Activated CD4-positive, alpha-beta T cell treated with anti-CD3 and anti-CD28 coated beads for 36 hours (primary cell): ENCODE data around the gene PGGHG. TPM values are rescaled to one million over a fixed set of nuclear protein-coding genes. Genes with fewer than 3 reads are reported as not detected.
A peak's percentile ranks its signal among the peaks of the same experiment; 100 is the strongest.

ENCODE experiments used
- ATAC-seq: fragments of 200-7000 bp; cut with Tn5 transposase; one replicate; pipeline ENCODE4 v1.10.0; 2021; ENCODE audit warnings: mild to moderate bottlenecking, moderate library complexity
- CTCF ChIA-PET: fragments of 350-600 bp; sonication (Branson Sonifier 250); formaldehyde crosslinking; loops from one replicate; lab custom pipeline; 2021; ENCODE audit warnings: antibody characterized with exemption; lab: Charles Lee
- POLR2A ChIA-PET: fragments of 350-600 bp; sonication (Branson Sonifier 250); formaldehyde crosslinking; loops from one replicate; lab custom pipeline; 2021; ENCODE audit warnings: antibody characterized with exemption, inconsistent platforms; lab: Charles Lee
- DNase-seq: peaks from one replicate; pipeline ENCODE4 v3.0.0-alpha.2; 2020
- H3K27ac Mint-ChIP-seq: one replicate; pipeline ENCODE4 v1.8.0; 2021; ENCODE audit warnings: mixed read lengths
- H3K27me3 Mint-ChIP-seq: one replicate; pipeline ENCODE4 v1.8.0; 2021; ENCODE audit warnings: mixed read lengths
- H3K36me3 Mint-ChIP-seq: one replicate; pipeline ENCODE4 v1.8.0; 2021; ENCODE audit warnings: low read depth, mixed read lengths
- H3K4me1 Mint-ChIP-seq: one replicate; pipeline ENCODE4 v1.8.0; 2021; ENCODE audit warnings: mixed read lengths
- H3K4me3 Mint-ChIP-seq: one replicate; pipeline ENCODE4 v1.8.0; 2021; ENCODE audit warnings: mild to moderate bottlenecking, moderate library complexity, mixed read lengths
- H3K9me3 Mint-ChIP-seq: one replicate; pipeline ENCODE4 v1.8.0; 2021; ENCODE audit warnings: low read depth, mixed read lengths
- intact Hi-C, 2 experiments: fragments of 100-400 bp; cut with DNase I in 1 of 2; cut with micrococcal nuclease in 1 of 2; formaldehyde crosslinking; loops; one replicate each; pipeline versions ENCODE4 v1.14.2 to v1.15.1; 2022 to 2024; cut with DNase I, micrococcal nuclease
- total RNA-seq, 2 experiments: library from RNA; stranded (reverse); gene quantifications; one replicate each; pipeline ENCODE4 v1.2.3, GENCODE V29; 2021

Gene PGGHG
- total RNA-seq, 2 experiments from 2014 or later, result 73.4 to 82.3 TPM

GRCh38 chr11:293271-293851, 4.4 kb downstream of the PGGHG start:
- ATAC-seq, result no peak
- Mint-ChIP-seq H3K36me3 (peaks cover 10% of the 10 kb centered on the region), H3K27ac (no peak overlapping the region), H3K27me3 (no peaks in the 10 kb centered on the region), H3K4me1 (peaks cover 17% of the 10 kb centered on the region), H3K9me3 (no peaks in the 10 kb centered on the region), H3K4me3 (no peak overlapping the region)
- intact Hi-C loops, result no loop called here
- peak; percentile 9 for DNase-seq
- ChIA-PET CTCF (interaction anchor here (0.7 to 0.8 kb wide), 3 partner anchors 24 to 32 kb away, joined by 3 to 4 read pairs (median 3); no protein-coding TSS in a partner anchor), POLR2A (no interaction called here)

GRCh38 chr11:293852-294661, 5.1 kb downstream of the PGGHG start:
- intact Hi-C loops, result no loop called here
- Mint-ChIP-seq H3K27me3 (no peaks in the 10 kb centered on the region), H3K4me3 (no peak overlapping the region), H3K9me3 (no peaks in the 10 kb centered on the region), H3K27ac (no peak overlapping the region), H3K4me1 (peaks cover 17% of the 10 kb centered on the region), H3K36me3 (peaks cover 9% of the 10 kb centered on the region)
- ChIA-PET POLR2A (no interaction called here), CTCF (interaction anchor here (0.6 to 1.5 kb wide), 4 partner anchors 12 to 65 kb away, joined by 3 to 9 read pairs (median 3); no protein-coding TSS in a partner anchor)
- ATAC-seq (no peak), DNase-seq (peak; percentile 6)

- intact Hi-C loops, result no loop called here
- no peak overlapping the region for H3K4me3 Mint-ChIP-seq
- peaks cover 9% of the 10 kb centered on the region for H3K36me3 Mint-ChIP-seq
- no peaks in the 10 kb centered on the region for H3K9me3 Mint-ChIP-seq
- H3K27me3 Mint-ChIP-seq, result no peaks in the 10 kb centered on the region
- CTCF ChIA-PET, result interaction anchor here (0.6 to 1.5 kb wide), 2 partner anchors 11 to 66 kb away, joined by 3 to 9 read pairs; no protein-coding TSS in a partner anchor
- ATAC-seq, result no peak
- peak; percentile 8 for DNase-seq
- H3K4me1 Mint-ChIP-seq, result peaks cover 13% of the 10 kb centered on the region
- H3K27ac Mint-ChIP-seq, result no peak overlapping the region
- POLR2A ChIA-PET, result no interaction called here
These were observed 5.9 kb downstream of the PGGHG start for GRCh38 chr11:294780-295179.

GRCh38 chr11:295351-296170, 6.6 kb downstream of the PGGHG start:
- DNase-seq (peak; percentile 8), ATAC-seq (no peak)
- Mint-ChIP-seq H3K27me3 (no peaks in the 10 kb centered on the region), H3K9me3 (no peaks in the 10 kb centered on the region), H3K36me3 (peaks cover 9% of the 10 kb centered on the region), H3K4me1 (peaks cover 11% of the 10 kb centered on the region), H3K4me3 (no peak overlapping the region), H3K27ac (no peak overlapping the region)
- ChIA-PET POLR2A (no interaction called here), CTCF (interaction anchor here (0.6 to 1.5 kb wide), 3 partner anchors 10 to 15 kb away, joined by 3 to 9 read pairs (median 4); no protein-coding TSS in a partner anchor)
- intact Hi-C loops, result no loop called here

GRCh38 chr11:296171-297050, 7.5 kb downstream of the PGGHG start:
- ChIA-PET CTCF (interaction anchor here (0.6 to 0.7 kb wide), 2 partner anchors 15 to 16 kb away, joined by 3 to 4 read pairs; no protein-coding TSS in a partner anchor), POLR2A (no interaction called here)
- intact Hi-C loops, result no loop called here
- no peak for ATAC-seq
- DNase-seq, result peak; percentile 5
- no peak overlapping the region for H3K4me3 Mint-ChIP-seq
- peaks cover 5% of the 10 kb centered on the region for H3K4me1 Mint-ChIP-seq
- no peak overlapping the region for H3K27ac Mint-ChIP-seq
- H3K27me3 Mint-ChIP-seq, result no peaks in the 10 kb centered on the region
- H3K9me3 Mint-ChIP-seq, result no peaks in the 10 kb centered on the region
- peaks cover 2% of the 10 kb centered on the region for H3K36me3 Mint-ChIP-seq

- ChIA-PET CTCF (no interaction called here), POLR2A (no interaction called here)
- intact Hi-C loops, result no loop called here
- H3K27me3 Mint-ChIP-seq, result no peaks in the 10 kb centered on the region
- ATAC-seq (peak; percentile 28), DNase-seq (peak; percentile 12)
- no peak overlapping the region for H3K27ac Mint-ChIP-seq
- H3K36me3 Mint-ChIP-seq, result no peaks in the 10 kb centered on the region
- H3K4me1 Mint-ChIP-seq, result peaks cover 5% of the 10 kb centered on the region
- no peaks in the 10 kb centered on the region for H3K9me3 Mint-ChIP-seq
- no peak overlapping the region for H3K4me3 Mint-ChIP-seq
These were observed 8.2 kb downstream of the PGGHG start for GRCh38 chr11:297051-297585.

GRCh38 chr11:297586-298405, 8.9 kb downstream of the PGGHG start:
- Mint-ChIP-seq H3K27me3 (no peaks in the 10 kb centered on the region), H3K4me3 (no peak overlapping the region), H3K36me3 (no peaks in the 10 kb centered on the region), H3K27ac (peak overlapping the region; percentile 60), H3K9me3 (no peaks in the 10 kb centered on the region), H3K4me1 (peaks cover 7% of the 10 kb centered on the region)
- DNase-seq, result peak; percentile 26
- POLR2A ChIA-PET, result no interaction called here
- intact Hi-C loops, result no loop called here
- peak; percentile 41 for ATAC-seq
- CTCF ChIA-PET, result no interaction called here

GRCh38 chr11:298406-299065, 9.6 kb downstream of the PGGHG start:
- H3K4me1 Mint-ChIP-seq, result peaks cover 9% of the 10 kb centered on the region
- intact Hi-C loops, result no loop called here
- ChIA-PET CTCF (no interaction called here), POLR2A (no interaction called here)
- H3K27ac Mint-ChIP-seq, result no peak overlapping the region
- H3K36me3 Mint-ChIP-seq, result no peaks in the 10 kb centered on the region
- peak; percentile 18 for DNase-seq
- H3K27me3 Mint-ChIP-seq, result no peaks in the 10 kb centered on the region
- H3K9me3 Mint-ChIP-seq, result no peaks in the 10 kb centered on the region
- no peak for ATAC-seq
- no peak overlapping the region for H3K4me3 Mint-ChIP-seq

- intact Hi-C loops, result no loop called here
- DNase-seq (peak; percentile 4), ATAC-seq (no peak)
- Mint-ChIP-seq H3K9me3 (no peaks in the 10 kb centered on the region), H3K27ac (no peak within 1 kb of the TSS), H3K4me1 (peaks cover 9% of the 10 kb centered on the region), H3K36me3 (no peaks in the 10 kb centered on the region), H3K4me3 (no peak within 1 kb of the TSS), H3K27me3 (no peaks in the 10 kb centered on the region)
- ChIA-PET POLR2A (no interaction called here), CTCF (interaction anchor here (0.9 to 1.3 kb wide), 3 partner anchors 18 to 92 kb away, joined by 3 to 4 read pairs (median 3); partner anchors contain the start of gene BET1L)
These were observed 10.4 kb downstream of the PGGHG start, which contains the start of gene IFITM5 for GRCh38 chr11:299081-299891. TSS of gene IFITM5 (minus strand) at chr11:299526. CDS start at chr11:299490, 36 bp downstream.
